Sigmoid colon (tissue), 3 donors: ENCODE results near the gene EIF5AL1.
"Not testable (repeated sequence)": the region's sequence is repeated elsewhere in the genome, so short reads cannot be mapped to it uniquely, and the experiment has no call there.

Experiments used
- CTCF ChIP-seq, 4 experiments: fragments of 450-650 bp in 3 of 4; fragments of 200-600 bp in 1 of 4; IDR thresholded peaks; one replicate each; pipeline ENCODE4 v1.5.1; 2016 to 2019; ENCODE audit warnings: antibody characterized with exemption in 4 of 4, mild to moderate bottlenecking in 3 of 4, moderate library complexity in 2 of 4
- POLR2A ChIP-seq, 2 donors: fragments of 450-650 bp; IDR thresholded peaks; one replicate each; pipeline ENCODE4 v1.6.1; 2016; ENCODE audit warnings: antibody characterized with exemption in 2 of 2, mild to moderate bottlenecking in 2 of 2, moderate library complexity in 2 of 2

GRCh38 chr10:79523157-79523853, 11.0 kb downstream of the EIF5AL1 start:
- TF ChIP-seq POLR2A, CTCF (IDR thresholded peaks at IDR 0.05): not testable (repeated sequence)
